Measurements from ENCODE around the gene KRT13.

Gene KRT13

DNA sequence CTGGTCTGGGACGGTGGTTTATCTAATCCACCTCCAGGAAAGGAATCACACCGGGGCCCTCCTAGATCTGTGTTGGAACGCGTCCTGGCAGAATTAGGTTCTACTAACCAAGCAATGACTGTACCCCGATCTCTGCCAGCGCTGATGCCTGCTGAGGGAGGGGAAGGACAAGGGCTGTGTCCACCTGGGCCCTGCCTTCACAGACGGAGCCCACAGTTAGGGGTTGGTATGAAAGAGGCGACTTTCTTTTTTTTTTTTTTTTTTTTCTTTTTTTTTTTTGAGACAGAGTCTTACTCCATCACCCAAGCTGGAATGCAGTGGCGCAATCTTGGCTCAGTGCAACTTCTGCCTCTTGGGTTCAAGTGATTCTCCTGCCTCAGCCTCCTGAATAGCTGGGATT, 32.6 kb upstream of the KRT13 start:
- DNase-seq, result no peak

DNA sequence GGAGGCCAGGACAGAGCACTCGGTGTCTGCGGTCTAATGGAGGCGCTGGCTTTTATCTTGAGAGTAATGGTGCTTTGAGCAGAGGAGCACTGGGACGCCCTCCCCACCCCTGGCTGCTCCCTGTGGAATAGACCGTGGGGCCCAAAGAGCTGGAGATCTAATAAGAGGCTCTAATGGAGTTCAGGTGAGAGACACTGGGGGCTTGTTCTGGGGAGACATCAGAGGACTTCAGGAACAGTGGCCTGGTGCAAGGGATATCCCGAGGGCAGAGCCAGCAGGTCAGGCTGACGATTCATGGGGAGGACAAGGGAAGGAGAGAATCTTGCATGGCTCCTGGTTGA, 32.2 kb upstream of the KRT13 start:
- no peak for DNase-seq

DNA sequence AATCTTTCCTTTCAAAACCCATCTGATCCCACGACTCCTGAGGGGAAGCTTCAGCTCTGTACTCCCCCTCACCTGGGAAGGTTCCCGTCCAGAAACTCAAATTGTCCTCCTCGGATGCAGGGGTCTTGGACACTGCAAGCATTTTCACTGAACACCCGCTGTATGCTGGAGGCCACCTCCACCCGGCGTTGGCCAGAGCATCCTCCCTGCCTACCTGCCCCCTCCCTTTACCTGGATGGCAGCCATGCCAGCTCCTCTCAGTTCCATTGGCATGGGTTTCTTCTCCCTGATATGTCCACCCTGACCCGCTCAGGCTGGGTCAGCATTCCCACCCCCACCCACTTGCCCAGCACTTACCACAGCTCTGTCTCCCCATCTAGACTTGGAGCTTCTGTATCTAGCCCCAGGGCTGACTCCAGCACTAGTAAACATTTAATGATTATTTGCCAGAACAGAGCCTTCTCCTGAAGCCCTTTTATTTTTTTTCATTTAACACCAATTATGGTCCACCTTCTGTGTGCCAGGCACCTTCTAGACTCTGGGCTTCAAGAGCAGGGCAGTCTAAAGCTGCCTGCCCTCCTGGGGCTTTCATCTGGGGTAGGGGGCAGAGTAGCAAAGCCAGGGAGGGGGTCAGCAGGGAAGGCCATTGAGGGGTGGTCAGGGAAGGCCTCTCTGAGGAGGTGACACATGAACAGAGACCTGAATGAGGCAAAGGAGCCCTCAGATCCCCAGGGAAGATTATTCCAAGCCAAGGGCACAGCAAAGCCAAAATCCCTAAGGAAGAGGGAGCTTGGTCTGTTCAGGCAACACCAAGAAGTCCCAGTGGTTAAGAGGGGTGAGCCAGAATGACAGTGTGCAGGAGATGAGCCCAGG, 31.6 kb upstream of the KRT13 start:
- DNase-seq, result no peak

DNA sequence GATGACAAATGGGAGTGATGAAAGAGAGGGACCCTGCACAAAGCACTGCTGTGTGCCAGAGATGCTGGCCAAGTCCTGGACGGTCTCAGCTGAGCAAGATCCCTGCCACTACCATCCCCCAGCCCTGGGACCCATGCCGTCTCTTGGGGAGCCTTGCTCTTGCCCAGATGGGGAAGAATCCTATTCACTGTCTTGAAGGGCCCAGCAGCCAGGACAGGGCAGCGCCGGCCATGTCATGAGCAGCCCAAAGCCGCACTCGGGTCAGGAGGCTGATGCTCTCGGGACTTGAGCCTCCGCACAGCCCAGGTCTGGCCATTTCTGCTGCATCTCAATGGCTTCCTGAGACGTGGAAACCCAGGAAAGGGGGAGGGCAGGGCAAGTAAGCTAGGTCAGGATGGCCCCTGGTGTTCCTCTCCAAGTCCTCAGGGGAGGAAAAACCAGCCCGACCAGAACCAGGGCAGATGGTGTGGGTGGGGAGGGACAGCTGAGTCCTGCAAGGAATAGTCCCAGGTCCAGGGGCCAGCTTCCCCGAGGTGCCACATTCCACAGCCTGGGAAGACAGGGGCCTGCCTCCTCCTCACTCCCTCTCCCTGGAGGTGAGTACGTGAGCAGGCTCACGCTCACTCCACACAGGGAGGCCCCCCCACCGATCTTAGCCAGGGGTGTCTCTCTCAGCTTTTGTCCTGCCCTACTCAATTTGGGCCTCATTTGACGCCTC, 30.5 kb upstream of the KRT13 start:
- DNase-seq, result no peak

DNA sequence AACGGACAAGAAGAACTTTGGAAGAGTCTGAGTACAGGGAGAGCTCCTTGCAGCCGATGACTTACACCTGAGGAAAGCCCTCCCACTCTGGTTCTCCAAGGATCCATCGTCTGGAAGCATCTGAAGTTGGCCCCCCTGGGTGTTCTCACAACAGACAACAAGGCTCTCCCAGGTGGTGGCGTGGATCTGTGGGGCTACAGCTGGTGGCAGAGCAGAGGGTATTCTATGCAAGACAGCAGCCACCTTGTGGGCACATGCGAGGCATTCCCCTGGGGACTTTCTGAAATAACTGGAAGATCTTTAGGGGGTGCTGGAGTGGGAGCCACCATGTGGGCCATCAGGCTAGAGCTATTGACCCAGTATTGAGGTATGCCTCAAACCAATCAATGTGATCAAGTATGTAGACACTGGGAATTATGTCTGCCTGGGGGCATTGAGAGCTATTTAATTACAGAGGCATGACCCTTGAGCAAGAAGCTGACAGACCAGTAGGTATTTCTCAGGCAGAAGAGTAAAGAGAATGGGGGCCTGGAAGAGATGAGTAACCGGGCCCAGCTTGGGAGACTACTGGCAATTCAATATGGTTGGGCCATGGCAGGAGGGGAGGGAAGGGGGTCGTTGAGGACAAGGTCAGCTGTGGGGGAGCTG, 29.6 kb upstream of the KRT13 start:
- no peak for DNase-seq

DNA sequence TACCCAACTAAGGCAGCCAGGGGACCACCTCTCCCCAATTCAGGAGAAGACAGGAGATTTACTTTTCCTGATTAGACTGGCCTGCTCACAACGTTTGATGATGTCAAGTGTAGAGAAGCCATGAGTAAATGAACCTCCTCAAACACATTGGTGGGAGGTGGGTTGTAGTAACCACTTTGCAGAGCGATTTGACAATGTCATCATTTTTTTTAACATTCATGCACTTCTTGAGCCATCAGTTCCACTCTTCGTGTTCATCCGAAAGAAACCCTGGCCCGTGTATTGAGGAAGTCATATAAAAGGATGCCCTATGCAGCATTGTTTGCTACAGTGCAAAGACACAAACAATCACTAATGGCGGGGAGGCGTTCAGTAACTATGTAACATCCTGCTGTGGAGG, 28.2 kb upstream of the KRT13 start:
- DNase-seq, result no peak

DNA sequence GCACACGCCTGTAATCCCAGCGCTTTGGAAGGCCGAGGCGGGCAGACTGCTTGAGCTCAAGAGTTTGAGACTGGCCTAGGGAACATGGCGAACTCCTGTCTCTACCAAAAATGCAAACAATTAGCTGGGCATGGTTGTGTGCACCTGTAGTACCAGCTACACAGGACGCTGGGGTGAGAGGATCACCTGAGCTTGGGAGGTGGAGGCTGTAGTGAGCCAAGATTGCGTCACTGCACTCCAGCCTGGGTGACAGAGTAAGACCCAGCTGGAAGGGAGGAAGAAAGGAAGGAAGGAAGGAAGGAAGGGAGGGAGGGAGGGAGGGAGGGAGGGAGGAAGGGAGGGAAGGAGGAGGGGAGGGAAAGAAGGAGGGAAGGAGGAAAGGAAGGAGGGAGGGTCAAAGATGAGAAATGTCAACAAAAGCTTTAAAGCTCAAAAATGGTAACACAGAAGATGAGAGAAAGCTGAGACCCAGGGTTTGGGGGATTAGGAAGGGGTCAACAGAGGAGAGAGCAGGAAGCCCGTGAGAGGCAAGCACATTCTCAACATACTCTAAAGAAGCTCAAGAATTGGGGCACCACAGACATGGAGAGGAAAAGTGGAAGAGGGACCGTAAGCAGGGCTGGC, 27.6 kb upstream of the KRT13 start:
- DNase-seq, result no peak

DNA sequence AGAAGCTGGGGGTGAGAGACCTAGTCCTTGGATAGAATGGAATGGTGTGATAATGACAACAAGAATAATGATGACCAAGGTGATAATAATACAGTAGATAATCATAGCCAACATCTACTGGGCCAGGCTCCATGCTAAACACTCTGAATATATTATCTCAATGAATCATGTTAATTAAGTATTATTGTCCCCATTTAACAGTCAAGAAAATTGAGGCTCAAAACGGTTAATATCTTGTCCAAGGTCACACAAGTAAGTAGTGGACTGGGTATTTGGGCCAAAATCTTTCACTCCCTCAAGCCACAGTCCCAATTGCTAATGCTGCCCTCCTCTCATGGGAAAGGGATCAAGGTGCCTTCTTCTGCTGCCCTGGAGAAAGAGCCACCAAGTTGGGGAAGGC, 26.6 kb upstream of the KRT13 start:
- DNase-seq, result no peak

DNA sequence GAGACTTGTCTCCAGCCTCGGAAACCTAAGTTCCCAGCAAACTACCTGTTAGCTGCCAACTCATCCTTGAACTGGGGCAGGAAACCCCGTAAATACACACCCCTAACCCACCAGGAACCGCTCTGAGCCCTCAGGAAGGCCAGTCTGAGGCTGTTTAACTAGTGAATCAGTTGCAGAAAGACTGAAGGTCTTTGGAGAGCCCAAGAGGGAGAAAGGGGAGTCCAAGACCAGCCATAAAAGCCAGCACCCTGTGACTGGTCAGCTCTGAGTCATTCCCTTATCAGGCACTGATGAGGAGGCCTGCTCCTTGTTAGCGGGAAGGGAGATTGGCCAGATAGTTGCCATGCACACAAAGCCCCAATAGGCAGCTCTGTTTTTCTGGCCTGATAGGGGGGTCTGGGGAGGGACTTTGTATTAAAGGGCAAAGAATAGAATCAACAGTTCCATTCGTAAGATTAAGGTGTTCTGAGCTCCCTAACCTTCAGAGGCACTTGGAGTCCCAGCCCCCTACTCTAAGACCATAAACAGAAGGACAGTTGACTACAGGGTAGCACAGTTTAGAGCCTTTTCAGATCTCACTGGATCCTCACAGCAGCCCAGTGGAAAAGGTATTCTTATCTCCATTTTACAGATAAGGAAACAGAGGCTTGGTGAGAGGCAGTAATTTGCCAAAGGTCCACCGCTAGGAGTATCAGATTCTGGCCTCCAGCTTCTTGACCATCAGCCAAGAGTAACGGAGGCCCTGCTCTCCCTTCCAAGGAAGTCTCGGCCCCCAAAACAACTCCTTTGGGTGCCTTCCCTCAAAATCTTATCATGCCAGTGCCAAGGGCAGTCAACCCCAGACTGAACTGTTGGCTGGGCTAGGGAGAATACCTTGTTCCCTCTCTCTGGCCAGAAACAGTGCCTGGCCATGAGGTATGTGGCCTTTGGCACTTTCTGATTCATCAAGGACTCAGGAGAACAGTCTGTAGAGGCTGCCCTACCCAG, 24.9 kb upstream of the KRT13 start:
- DNase-seq, result no peak

DNA sequence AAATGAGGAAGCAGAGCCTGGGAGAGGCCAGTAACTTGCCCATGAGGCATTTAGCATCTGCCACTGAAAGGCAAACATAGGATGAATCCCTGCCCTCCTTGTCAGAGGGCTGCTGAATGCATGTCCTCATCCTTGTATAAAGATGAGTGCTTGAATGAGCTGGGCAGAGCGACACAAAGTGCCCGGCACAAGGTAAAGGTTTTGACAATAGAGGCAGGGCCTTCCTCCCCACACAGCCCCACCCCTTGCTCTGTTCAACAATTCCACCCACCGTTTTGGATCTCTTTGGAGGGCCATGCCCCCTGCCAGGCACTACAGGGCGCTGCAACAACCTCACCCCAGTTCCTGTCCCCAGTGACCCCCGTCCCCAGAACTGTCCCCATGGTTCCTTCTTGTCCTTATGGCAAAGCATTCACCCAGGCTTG, 24.1 kb upstream of the KRT13 start:
- DNase-seq, result no peak

DNA sequence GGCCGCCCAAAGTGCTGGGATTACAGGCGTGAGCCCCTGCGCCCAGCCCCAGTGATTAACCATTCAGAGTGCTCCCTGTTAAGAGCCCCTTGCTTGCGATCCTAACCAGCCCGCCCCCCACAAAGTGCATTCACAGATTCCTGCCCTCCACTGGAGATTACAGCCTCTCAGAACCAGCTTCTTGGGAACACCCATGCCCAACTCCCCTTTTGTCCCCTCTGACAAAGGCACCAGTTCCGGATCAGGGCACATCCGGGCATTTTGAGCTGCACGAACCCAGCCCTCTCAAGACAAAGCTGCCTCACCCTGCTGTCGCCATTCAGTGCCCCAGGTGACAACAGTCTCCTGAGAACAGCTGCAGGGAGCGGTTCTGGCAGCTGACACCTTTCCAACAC, 23.5 kb upstream of the KRT13 start:
- DNase-seq, result no peak

DNA sequence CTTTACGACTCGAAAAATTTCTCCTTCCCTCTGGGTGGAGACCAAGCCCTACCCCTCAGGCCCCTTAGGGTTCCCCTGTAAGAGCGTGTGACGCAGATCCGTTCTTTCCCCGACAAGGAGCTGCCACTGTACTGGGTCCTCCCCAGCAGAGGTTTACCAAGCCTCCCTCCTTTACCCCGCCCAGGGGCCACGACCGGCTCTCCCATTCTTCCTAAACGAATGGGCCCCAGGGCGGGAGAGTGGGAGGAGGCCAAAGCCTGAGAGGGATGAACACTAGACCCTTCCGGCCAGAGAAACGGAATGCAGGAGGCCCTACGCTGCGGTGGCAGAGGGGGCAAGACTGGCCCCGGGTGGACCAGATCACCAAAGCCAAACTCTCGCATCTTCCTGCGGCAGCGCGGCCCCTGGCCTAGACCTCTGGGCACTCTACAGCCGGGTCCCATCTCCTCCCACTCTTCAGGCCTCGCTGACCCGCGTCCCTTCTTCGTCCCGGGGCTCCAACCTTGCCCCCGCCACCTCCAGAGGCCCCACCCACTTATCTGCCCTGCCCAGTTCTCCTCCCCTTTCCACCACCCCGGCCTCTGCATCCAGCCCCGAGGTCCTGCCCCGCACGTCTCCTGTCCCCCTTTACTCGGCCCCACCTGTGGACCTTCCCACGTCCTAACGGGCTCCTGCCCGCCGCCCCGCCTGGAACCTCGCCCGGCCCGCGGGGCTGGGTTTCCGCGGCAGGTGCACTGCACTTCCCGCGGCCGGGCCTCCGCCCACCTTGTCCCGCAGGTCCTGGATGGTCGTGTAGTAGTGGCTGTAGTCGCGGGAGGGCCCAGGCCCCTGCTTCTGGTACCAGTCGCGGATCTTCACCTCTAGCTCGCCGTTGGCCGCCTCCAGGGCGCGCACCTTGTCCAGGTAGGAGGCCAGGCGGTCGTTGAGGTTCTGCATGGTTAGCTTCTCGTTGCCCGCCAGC, 21.9 kb upstream of the KRT13 start:
- no peak for DNase-seq

DNA sequence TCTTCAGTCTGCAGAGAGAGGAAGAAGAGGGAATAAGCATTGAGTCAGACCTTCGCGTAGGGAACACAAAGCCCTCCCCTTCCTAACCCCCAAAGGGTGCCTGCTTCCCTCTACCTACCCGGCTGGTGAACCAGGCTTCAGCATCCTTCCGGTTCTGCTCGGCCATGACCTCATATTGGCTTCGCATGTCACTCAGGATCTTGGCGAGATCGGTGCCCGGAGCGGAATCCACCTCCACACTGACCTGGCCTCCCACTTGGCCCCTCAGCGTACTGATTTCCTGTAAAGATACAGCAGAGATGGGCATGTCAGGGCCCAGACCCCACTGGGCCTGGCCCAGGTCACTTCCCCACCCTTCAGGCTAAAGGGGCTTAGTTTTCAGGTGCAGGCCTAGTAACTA, 18.8 kb upstream of the KRT13 start:
- no peak for DNase-seq

DNA sequence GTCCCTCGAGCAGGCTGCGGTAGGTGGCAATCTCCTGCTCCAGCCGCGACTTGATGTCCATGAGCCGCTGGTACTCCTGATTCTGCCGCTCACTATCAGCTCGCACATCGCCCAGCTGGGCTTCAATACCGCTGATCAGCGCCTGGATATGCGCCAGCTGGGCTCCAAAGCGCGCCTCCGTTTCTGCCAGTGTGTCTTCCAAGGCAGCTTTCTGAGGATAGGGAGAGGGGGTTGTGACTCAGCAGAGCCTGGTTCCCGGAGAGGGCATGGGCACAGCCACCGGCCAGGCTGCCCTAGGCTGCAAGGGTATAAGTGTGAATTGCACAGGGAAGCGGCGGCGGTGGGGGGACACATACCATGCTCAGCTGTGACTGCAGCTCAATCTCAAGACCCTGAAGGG, 18.4 kb upstream of the KRT13 start:
- peak in 1 of 56 donors; percentile 4 for DNase-seq

DNA sequence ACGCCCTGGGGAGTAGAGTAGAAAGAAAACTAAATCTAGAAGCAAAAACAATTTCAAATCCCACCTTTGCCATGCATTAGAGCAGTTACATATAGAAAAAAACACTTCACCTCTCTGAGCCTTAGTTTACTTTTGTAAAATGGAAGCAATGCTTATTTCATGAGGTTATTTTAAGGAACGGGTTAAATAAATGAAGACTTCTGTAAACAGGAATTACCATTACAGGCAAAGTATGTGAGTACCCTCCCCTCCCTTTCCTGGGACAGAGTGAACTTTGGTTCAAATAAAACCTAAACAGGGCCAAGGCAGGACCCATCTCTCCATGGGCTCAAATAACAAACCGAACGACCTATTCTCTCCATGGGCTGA, 17.8 kb upstream of the KRT13 start:
- no peak for DNase-seq

DNA sequence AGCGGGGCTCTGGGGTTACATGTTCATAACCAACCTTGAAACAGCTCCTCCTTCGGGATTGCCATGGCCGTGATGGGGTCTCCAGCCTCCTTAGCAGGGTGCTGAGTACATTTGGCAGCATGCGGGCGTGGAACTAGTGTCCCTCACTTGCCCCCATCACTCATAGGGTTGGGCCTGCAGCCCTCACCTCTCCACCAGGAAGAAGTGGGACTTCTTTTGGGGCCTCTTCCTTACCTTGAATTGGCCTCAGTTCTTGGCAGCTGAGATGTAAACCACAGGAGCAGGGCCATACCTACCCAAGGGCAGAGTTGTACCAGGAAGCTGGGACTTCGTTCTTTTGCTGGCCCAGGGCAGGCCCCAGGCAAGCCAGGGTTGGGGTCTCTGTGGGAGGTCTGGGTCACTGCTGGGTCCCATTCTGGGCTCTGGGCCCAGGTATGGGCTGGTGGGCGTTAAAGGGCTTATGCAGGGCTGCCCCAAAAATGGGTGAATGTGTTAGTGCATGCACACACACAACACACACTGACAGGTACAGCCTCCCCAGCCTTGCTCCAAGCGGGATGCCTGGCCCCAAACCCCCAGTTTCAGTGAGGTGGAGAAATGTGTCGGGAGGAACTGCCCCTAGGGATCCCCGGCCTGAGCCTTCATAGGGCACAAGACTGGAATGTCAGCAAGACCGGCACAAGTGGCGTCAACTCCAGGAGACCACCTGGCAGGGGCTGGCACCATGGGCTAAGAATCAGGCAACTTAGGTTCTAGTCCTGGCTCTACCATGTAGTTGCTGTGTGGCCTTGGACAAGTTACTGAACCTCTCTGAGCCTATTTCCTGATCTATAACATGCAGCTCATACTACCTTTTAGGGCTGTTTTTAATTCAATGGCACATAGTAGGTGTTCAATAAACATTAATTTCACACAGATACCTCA, 17.2 kb upstream of the KRT13 start:
- DNase-seq, result no peak

DNA sequence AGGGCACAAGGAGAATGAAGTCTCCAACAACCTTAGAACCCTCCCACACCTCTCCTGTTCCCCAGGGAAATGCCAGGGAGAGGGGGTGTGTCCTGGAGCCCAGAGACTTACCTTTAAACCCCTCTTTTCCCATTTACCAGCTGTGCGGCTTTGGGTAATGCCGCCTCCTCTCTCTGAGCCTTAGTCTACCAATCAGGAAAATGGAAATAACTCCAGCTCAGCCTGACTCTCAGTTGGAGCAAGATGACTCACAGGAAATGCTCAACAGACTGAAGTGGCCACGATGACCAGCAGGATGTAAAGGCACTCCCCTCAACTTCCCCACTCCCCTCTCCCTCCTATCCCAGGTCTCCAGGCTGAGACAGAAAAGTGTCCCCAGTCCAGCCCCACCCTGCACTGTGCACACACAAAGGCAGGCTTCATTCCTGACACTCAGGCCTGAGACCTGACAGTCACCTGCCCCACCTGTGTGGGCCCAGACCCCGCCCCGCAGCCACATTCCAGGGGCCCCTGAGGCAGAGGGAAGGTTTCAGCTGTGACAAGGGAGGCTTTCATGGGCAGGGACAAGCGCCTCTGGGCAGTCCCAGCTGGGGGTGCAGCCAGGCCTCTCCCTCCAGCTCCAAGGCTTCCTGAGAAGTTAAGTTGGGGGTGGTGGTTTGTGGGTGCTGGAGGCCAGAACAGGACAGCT, 16.3 kb upstream of the KRT13 start:
- DNase-seq, result no peak

All from amygdala (tissue), 56 donors.